GM12872 (cell line): ENCODE data around the gene CEP104.

Experiments used
- TF ChIP-seq, protein P1 (sequence below): IDR thresholded peaks from 3 replicates; pipeline ENCODE4 v1.5.1; 2011; ENCODE audit warnings: low read depth, mild to moderate bottlenecking, low read length, moderate library complexity; ENCODE audit not compliant: insufficient read depth

Gene CEP104

GRCh38 chr1:3876716-3877115 is 19.7 kb upstream of the CEP104 start:
- TF ChIP-seq, protein P1, sequence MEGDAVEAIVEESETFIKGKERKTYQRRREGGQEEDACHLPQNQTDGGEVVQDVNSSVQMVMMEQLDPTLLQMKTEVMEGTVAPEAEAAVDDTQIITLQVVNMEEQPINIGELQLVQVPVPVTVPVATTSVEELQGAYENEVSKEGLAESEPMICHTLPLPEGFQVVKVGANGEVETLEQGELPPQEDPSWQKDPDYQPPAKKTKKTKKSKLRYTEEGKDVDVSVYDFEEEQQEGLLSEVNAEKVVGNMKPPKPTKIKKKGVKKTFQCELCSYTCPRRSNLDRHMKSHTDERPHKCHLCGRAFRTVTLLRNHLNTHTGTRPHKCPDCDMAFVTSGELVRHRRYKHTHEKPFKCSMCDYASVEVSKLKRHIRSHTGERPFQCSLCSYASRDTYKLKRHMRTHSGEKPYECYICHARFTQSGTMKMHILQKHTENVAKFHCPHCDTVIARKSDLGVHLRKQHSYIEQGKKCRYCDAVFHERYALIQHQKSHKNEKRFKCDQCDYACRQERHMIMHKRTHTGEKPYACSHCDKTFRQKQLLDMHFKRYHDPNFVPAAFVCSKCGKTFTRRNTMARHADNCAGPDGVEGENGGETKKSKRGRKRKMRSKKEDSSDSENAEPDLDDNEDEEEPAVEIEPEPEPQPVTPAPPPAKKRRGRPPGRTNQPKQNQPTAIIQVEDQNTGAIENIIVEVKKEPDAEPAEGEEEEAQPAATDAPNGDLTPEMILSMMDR: no peak

- TF ChIP-seq, protein P1: no peak
Observed at GRCh38 chr1:3874736-3875135, 17.7 kb upstream of the CEP104 start.

GRCh38 chr1:3872546-3872945 is 15.5 kb upstream of the CEP104 start:
- TF ChIP-seq, protein P1: no peak

DNA sequence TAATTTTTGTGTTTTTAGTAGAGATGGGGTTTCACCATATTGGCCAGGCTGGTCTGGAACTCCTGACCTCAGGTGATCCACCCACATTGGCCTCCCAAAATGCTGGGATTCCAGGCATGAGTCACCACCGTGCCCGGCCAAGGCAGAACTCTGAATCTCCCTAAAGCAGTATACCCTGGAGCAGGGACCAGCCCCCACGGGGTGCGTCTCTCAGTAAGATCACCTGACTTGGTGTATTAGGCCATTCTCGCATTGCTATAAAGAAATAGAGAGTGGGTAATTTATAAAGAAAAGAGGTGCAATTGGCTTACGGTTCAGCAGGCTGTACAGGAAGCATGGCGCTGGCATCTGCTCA is 14.4 kb upstream of the CEP104 start:
- TF ChIP-seq, protein P1: no peak

GRCh38 chr1:3869751-3870301 is 12.8 kb upstream of the CEP104 start:
- TF ChIP-seq, protein P1: no peak

GRCh38 chr1:3868464-3869006 is 11.5 kb upstream of the CEP104 start:
- TF ChIP-seq, protein P1: no peak

DNA sequence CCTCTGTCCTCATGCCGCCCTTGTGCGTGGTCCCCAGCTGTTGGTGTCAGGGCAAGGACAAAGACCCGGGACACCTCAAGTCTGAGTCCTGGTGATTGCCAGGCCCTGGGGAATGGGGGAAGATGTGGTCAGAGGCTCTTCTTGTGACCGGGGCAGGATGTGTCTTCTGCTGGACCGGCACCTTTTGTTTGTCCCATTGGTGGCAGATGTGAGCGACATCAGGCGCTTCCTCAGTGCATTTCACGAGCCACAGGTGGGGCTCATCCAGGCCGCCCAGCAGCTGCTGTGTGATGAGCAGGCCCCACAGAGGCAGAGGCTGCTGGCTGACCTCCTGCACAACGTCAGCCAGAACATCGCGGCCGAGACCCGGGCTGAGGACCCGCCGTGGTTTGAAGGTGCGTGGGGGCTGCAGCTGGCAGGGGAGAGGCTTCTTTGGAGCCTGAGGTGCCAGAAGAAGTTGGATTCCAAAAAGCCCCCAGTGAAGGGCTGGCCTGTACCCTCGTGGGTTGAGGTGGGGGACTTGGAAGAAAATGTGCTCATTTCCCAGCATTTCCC is 8.7 kb upstream of the CEP104 start:
- TF ChIP-seq, protein P1: no peak

DNA sequence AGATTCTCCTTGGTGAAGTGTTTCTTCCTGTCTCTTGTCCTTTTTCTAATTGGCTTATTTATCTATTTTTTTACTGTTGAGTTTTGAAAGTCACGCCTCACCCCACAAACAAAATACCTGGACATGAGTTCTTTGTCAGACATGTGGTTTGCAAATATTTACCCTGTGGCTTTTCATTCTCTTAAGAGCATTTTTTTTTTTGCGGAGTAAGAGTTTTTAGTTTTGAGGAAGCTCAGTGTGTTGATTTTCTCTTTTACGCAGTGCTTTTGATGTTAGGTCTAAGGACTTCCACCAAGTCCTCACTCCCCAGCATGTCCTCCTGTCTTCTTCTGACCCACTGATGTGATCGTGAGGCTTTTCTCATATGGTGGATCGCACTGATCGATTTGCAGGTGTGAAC is 7.9 kb upstream of the CEP104 start:
- TF ChIP-seq, protein P1: no peak
